ENCODE data around the gene SCP2.

The SCP2 gene

GRCh38 chr1:53083636-53084588 is 156.8 kb downstream of the SCP2 start:
- peak; percentile 21; the same call in 1 of the 2 replicates for TF ChIP-seq ZFHX2 (tag by site-specific recombination; conservative IDR thresholded peaks at IDR 0.05)
- TF ChIP-seq SALL2 (tag by site-specific recombination; IDR thresholded peaks at IDR 0.05; ENCODE audit: borderline replicate concordance) = 0 out of 2 replicates have a peak, but pooled peaks have one; percentile 14
- TF ChIP-seq EGR2 (tag by site-specific recombination; IDR thresholded peaks at IDR 0.05; ENCODE audit: low read depth) = peak; percentile 57; the same call in 1 of the 2 replicates
- TF ChIP-seq ZNF776 (tag by site-specific recombination; IDR thresholded peaks at IDR 0.05; ENCODE audit: borderline replicate concordance) = no peak
- no peak for TF ChIP-seq ZSCAN18 (tag by site-specific recombination; IDR thresholded peaks at IDR 0.05)
- POLR2A ChIA-PET = no interaction called here
- Histone ChIP-seq H3K27ac (ENCODE audit: extremely low read depth, low read depth, low read length) (no peak overlapping the region), H3K9me3 (ENCODE audit: control insufficient read depth, insufficient read depth, low read depth, low read length) (no peaks in the 10 kb centered on the region), H3K4me1 (ENCODE audit: control insufficient read depth, insufficient read depth, low read length) (no peaks in the 10 kb centered on the region), H3K36me3 (ENCODE audit: control insufficient read depth in 2 of 2, insufficient read depth in 1 of 2, low read length in 2 of 2) (no peaks in the 10 kb centered on the region), H3K4me3 (ENCODE audit: low read depth, low read length) (no peak overlapping the region)
- CTCF ChIA-PET = interaction anchor here (1.4 kb wide), 1 partner anchor 98 kb away, joined by 5 read pairs; no protein-coding TSS in a partner anchor

- POLR2A ChIA-PET = no interaction called here
- Histone ChIP-seq H3K27ac (ENCODE audit: extremely low read depth, low read depth, low read length) (no peak overlapping the region), H3K36me3 (ENCODE audit: control insufficient read depth in 2 of 2, insufficient read depth in 1 of 2, low read length in 2 of 2) (no peaks in the 10 kb centered on the region), H3K4me1 (ENCODE audit: control insufficient read depth, insufficient read depth, low read length) (no peaks in the 10 kb centered on the region), H3K4me3 (ENCODE audit: low read depth, low read length) (no peak overlapping the region), H3K9me3 (ENCODE audit: control insufficient read depth, insufficient read depth, low read depth, low read length) (no peaks in the 10 kb centered on the region)
- CTCF ChIA-PET = interaction anchor here (1.0 kb wide), 1 partner anchor 86 kb away, joined by 3 read pairs; no protein-coding TSS in a partner anchor
- TF ChIP-seq ZNF777 (tag by site-specific recombination; IDR thresholded peaks at IDR 0.05; ENCODE audit: borderline replicate concordance) = no peak
- TF ChIP-seq ZNF404 (tag by site-specific recombination; IDR thresholded peaks at IDR 0.05) = no peak
- TF ChIP-seq ZNF555 (tag by site-specific recombination; conservative IDR thresholded peaks at IDR 0.05) = no peak
- TF ChIP-seq ZNF223 (tag by site-specific recombination; IDR thresholded peaks at IDR 0.05) = no peak
- peak; percentile 91 for TF ChIP-seq KLF1 (tag by site-specific recombination; IDR thresholded peaks at IDR 0.05)
- no peak for TF ChIP-seq SCRT2 (tag by site-specific recombination; IDR thresholded peaks at IDR 0.05)
- TF ChIP-seq, protein P1, sequence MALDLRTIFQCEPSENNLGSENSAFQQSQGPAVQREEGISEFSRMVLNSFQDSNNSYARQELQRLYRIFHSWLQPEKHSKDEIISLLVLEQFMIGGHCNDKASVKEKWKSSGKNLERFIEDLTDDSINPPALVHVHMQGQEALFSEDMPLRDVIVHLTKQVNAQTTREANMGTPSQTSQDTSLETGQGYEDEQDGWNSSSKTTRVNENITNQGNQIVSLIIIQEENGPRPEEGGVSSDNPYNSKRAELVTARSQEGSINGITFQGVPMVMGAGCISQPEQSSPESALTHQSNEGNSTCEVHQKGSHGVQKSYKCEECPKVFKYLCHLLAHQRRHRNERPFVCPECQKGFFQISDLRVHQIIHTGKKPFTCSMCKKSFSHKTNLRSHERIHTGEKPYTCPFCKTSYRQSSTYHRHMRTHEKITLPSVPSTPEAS (tag by site-specific recombination; IDR thresholded peaks at IDR 0.05) = no peak
- TF ChIP-seq OSR2 (tag by site-specific recombination; IDR thresholded peaks at IDR 0.05) = no peak
- TF ChIP-seq ZNF155 (tag by site-specific recombination; IDR thresholded peaks at IDR 0.05) = no peak
- no peak for TF ChIP-seq ZNF239 (tag by site-specific recombination; IDR thresholded peaks at IDR 0.05)
- TF ChIP-seq ZFHX2 (tag by site-specific recombination; conservative IDR thresholded peaks at IDR 0.05) = peak; percentile 73
- TF ChIP-seq ZNF623 (tag by site-specific recombination; IDR thresholded peaks at IDR 0.05) = no peak
- TF ChIP-seq ZNF354C (tag by site-specific recombination; IDR thresholded peaks at IDR 0.05; ENCODE audit: borderline replicate concordance, low read depth) = no peak
- no peak for TF ChIP-seq ZBTB21 (tag by site-specific recombination; IDR thresholded peaks at IDR 0.05)
- TF ChIP-seq KLF9 (tag by site-specific recombination; IDR thresholded peaks at IDR 0.05; ENCODE audit: low read depth) = peak; percentile 74
- no peak for TF ChIP-seq ZNF121 (tag by site-specific recombination; IDR thresholded peaks at IDR 0.05)
- no peak for TF ChIP-seq ZIC2 (tag by site-specific recombination; IDR thresholded peaks at IDR 0.05)
- no peak for TF ChIP-seq ZNF544 (tag by site-specific recombination; IDR thresholded peaks at IDR 0.05)
- TF ChIP-seq ZNF394 (tag by site-specific recombination; IDR thresholded peaks at IDR 0.05; ENCODE audit: borderline replicate concordance) = no peak
- no peak for TF ChIP-seq ZNF600 (tag by site-specific recombination; IDR thresholded peaks at IDR 0.05)
- TF ChIP-seq KLF10 (tag by site-specific recombination; IDR thresholded peaks at IDR 0.05) = no peak
- no peak for TF ChIP-seq ZBTB17 (tag by site-specific recombination; IDR thresholded peaks at IDR 0.05)
- TF ChIP-seq ZNF350 (tag by site-specific recombination; IDR thresholded peaks at IDR 0.05) = no peak
- no peak for TF ChIP-seq ZBTB11 (tag by site-specific recombination; conservative IDR thresholded peaks at IDR 0.05; ENCODE audit: low read depth)
Measured at GRCh38 chr1:53084589-53084971, 157.5 kb downstream of the SCP2 start.
